Left forelimb (tissue), 1 donor: ENCODE data around the gene KREMEN1.
A peak's percentile ranks its signal among the peaks of the same experiment; 100 is the strongest.
"Not testable (repeated sequence)": the region's sequence is repeated elsewhere in the genome, so short reads cannot be mapped to it uniquely, and the experiment has no call there.

Experiments
- DNase-seq: peaks from one replicate; pipeline ENCODE4 v3.0.0-alpha.2; 2018; ENCODE audit warnings: low spot score

Gene KREMEN1

DNA sequence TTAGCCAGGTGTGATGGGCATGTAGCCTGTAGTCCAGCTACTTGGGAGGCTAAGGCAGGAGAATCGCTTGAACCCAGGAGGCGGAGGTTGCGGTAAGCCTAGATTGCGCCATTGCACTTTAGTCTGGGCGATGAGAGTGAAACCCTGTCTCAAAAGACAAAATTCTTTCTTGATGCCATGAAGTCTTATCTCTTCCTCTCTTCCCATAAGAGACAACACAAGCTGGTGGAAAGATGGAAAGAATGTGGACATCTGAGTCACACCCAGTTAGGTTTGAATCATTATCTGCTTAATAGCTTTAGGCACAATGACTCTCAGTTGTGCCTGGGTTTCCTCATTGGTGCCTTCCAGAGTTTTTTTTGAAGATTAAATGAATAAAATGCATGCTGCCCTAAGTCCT lies 35.3 kb downstream of the KREMEN1 start:
- no peak for DNase-seq

- no peak for DNase-seq
Measured at GRCh38 chr22:29109822-29110221, 37.0 kb downstream of the KREMEN1 start.

DNA sequence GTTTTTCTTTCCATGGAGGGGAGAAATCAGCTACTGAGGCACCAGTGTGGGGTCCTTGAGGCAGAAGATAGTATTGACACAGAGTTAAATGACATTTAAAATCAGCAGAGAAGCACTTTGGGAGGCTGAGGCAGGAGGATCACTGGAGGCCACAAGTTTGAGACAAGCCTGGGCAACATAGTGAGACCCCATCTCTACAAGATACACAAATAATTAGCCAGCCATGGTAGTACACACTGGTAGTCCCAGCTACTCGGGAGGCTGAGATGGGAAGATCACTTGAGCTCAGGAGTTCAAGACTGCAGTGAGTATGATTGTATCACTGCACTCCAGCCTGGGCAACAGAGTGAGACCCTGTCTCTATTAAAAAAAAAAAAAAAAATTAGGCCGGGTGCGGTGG lies 38.1 kb downstream of the KREMEN1 start:
- no peak for DNase-seq

DNA sequence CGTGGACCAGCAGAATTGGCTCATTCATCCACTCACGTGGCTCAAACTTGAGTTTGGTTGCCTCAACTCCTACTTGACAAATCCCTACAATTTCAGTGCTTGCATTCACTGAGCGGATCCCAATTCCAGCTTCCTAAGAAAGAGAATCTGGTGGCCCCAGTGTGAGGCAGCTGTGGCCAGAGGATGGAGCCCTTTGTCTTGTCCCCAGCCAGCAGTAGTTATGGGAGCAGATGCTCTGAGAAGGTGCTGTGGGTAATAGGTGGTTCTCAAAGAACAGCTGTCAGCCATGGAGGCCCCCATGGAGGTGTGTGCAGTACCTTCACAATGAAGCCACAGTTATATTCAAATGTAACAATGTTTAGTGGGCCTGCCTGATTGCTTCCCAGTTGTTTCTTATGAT lies 39.3 kb downstream of the KREMEN1 start:
- DNase-seq, result no peak

- no peak for DNase-seq
Measured at GRCh38 chr22:29112681-29113080, 39.8 kb downstream of the KREMEN1 start.

- no peak for DNase-seq
Measured at GRCh38 chr22:29113319-29113718, 40.5 kb downstream of the KREMEN1 start.

DNA sequence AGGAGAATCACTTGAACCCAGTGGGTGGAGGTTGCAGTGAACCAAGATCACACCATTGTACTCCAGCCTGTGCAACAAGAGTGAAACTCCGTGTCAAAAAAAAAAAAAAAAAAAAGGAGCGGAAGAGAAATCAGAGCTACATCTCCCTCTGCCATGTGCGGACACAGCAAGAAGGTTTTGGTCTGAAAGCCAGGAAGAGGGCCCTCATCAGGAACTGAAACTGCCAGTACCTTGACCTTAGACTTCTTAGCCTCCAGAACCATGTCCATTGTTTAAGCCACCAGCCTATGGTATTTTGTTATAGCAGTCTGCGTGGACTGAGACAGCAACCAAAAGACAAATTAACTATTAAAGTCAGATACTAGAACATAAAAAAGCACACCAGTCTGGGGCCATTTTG lies 41.6 kb downstream of the KREMEN1 start:
- no peak for DNase-seq

DNA sequence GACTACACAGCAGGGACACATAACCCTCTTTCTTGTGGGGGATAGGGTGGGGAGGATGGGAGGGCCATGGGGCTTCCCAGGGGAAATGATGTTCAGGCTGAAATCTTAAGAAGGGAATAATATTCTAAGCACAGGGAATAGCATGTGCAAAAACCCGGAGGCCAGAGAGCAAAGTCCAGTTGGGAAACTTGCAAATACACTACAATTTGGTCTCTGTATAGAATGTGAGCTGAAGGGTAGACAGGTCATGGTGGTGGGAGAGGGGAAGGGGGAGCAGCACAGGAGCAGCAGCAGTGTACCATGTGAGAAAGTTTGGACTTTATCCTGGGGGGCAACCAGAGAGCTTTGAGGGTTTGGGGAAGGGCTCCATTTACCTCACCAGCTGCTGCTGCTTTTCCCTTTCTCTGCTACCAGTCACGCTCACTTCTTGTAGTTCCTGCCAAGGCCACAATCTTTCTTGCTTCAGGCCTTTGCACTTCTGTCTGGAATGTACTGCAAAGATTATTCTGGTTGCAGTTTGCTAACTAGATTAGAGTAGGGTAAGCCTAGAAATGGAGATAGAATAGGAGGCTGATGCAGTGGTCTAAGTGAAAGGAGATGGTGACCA lies 43.0 kb downstream of the KREMEN1 start:
- DNase-seq, result no peak

GRCh38 chr22:29116397-29117123 lies 43.7 kb downstream of the KREMEN1 start:
- DNase-seq, result no peak

- DNase-seq, result no peak
Measured at GRCh38 chr22:29117799-29118477, 45.1 kb downstream of the KREMEN1 start.

DNA sequence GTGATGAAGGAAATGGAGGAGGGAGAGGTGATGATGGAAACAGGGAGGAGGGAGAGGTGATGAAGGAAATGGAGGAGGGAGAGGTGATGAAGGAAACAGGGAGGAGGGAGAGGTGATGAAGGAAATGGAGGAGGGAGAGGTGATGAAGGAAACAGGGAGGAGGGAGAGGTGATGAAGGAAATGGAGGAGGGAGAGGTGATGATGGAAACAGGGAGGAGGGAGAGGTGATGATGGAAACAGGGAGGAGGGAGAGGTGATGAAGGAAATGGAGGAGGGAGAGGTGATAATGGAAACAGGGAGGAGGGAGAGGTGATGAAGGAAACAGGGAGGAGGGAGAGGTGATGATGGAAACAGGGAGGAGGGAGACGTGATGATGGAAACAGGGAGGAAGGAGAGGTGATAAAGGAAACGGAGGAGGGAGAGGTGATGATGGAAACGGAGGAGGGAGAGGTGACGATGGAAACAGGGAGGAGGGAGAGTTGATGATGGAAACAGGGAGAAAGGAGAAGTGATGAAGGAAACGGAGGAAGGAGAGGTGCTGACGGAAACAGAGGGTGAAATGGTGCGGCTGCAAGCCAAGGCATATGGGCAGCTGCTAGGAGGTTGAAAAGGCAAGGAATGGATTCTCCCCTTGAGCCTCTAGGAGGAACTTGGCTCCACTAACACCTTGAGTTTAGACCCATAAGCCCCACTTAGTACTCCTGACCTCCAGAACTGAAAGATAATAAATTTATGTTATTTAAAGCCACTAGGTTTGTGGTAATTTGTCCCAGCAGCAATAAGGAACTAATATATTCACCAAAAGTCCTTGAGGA lies 47.5 kb downstream of the KREMEN1 start:
- DNase-seq, result not testable (repeated sequence)

DNA sequence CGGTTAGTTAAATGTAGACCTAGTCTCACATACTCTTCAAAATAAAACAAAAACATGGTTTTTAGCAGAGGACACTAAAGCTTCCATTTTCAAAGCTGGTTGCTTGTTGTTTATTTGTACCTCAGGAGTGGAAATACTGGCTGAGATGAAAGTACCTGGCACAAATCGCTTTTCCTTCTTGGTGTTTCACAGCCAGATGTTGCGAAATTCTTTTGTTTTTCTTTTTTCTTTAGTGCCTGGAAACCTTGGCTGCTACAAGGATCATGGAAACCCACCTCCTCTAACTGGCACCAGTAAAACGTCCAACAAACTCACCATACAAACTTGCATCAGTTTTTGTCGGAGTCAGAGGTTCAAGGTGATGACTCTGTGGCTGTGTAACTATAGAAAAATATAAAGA lies 48.3 kb downstream of the KREMEN1 start:
- DNase-seq, result no peak

DNA sequence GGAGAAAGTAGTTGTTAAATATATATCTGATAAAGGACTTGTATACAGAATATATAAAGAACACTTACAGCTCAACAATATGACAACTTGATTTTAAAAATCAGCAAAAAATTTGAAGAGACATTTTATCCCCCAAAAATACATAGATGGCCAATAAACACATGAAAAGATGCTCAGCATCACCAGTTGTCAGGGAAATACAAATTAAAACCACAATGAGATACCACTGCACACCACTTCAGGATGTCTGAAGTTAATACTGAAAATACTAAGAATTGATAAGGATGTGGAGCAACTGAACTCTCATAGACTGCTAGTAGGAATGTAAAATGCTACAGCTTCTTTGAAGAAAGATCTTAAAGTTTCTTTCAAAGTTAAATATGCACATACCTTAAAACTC lies 49.2 kb downstream of the KREMEN1 start:
- no peak for DNase-seq

DNA sequence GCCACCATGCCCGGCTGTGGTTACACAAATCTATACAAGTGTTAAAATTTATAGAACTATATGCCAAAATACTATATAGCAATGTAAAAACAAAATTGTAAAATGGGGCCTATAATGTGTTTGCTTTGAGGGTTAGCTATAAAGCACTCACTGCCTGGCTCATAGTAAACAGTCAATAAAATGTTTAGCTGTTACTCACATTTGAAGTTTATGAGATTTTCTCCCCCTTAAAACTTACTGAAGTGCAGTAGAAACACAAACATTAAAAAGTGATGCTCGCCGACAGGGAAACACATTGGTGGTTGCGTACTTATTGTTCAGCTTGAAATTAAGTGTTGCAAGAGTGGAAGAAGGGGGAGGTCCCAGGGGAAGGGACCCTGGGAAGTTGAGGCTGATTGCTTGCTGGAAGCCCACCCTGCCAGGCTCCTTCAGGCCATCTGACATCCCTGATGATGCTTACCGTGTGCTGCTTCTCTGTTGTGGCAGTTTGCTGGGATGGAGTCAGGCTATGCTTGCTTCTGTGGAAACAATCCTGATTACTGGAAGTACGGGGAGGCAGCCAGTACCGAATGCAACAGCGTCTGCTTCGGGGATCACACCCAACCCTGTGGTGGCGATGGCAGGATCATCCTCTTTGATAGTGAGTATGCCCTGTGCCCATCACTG lies 52.1 kb downstream of the KREMEN1 start:
- DNase-seq, result no peak

- DNase-seq, result no peak
Measured at GRCh38 chr22:29125443-29125778, 52.6 kb downstream of the KREMEN1 start.

- no peak for DNase-seq
Measured at GRCh38 chr22:29125844-29126243, 53.0 kb downstream of the KREMEN1 start.

GRCh38 chr22:29126670-29127395 lies 54.0 kb downstream of the KREMEN1 start:
- DNase-seq, result no peak

GRCh38 chr22:29128891-29129807 lies 56.3 kb downstream of the KREMEN1 start:
- DNase-seq, result peak; percentile 57

DNA sequence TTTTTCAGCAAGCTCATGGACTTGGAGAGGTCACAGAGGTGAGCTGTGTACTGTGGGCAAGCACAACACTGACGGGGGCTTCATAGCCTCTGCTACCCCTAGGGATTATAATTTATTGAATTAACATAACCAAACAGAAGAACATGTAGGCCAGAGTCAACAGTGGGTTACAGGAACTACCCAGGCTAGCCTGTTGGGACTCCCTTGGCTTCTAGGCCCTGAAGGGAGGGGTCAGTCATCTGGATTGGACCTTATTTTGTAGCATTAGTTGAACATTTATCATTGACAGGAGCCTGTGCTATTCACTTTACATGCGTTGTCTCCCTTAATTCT lies 56.9 kb downstream of the KREMEN1 start:
- DNase-seq, result no peak

DNA sequence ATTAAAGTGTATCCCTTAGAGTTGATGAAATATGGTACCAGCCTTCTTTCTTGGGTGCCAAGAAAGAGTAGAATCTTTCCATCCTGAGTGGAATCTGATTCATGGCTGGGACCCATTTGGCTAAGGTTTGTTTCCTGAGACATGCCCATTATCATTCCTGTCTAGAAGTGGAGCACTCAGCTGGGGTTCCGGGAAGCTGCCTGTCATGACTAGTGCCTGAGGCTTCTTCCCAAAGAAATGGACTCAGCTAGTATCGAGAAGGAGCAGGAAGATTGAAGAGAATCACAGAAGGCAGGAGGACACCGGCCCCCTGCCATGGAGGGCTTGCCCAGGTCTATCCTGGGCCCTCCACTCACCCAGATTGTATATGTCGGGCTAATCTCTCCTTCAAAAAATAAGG lies 57.6 kb downstream of the KREMEN1 start:
- no peak for DNase-seq
